H1 (cell line): Measurements from ENCODE around the gene LAMC1. TPM values are rescaled to one million over a fixed set of nuclear protein-coding genes. Genes with fewer than 3 reads are reported as not detected.

ENCODE experiments used
- CTCF ChIP-seq, 3 experiments: IDR thresholded peaks; 1 replicate in 2 of 3; 2 replicates in 1 of 3; pipeline versions ENCODE4 v1.5.1 to v1.6.1; 2011; ENCODE audit warnings: low read length in 3 of 3, mild to moderate bottlenecking in 3 of 3, inconsistent platforms in 2 of 3, low read depth in 1 of 3, moderate library complexity in 1 of 3; ENCODE audit not compliant: insufficient read depth in 1 of 3; ENCODE audit errors: control extremely low read depth in 1 of 3
- MAX ChIP-seq: IDR thresholded peaks from 2 replicates; pipeline ENCODE4 v1.6.1; 2012; ENCODE audit warnings: inconsistent platforms
- POU5F1 ChIP-seq: IDR thresholded peaks from 2 replicates; pipeline ENCODE4 v1.6.1; 2011; ENCODE audit warnings: low read depth, mild to moderate bottlenecking, low read length, moderate library complexity
- RAD21 ChIP-seq, 2 experiments: IDR thresholded peaks in 1 of 2; conservative IDR thresholded peaks in 1 of 2; 2 replicates each; pipeline ENCODE4 v1.6.1; 2011; ENCODE audit warnings: low read depth in 2 of 2, low read length in 2 of 2, improper control_type of control experiment in 1 of 2, inconsistent platforms in 1 of 2, mild to moderate bottlenecking in 1 of 2, moderate library complexity in 1 of 2
- YY1 ChIP-seq: IDR thresholded peaks from 2 replicates; pipeline ENCODE4 v1.6.1; 2011; ENCODE audit warnings: low read depth, mild to moderate bottlenecking, low read length
- polyA plus RNA-seq, 7 experiments: library from polyadenylated mRNA; depleted of rRNA in 3 of 7; stranded (reverse) in 5 of 7; unstranded in 2 of 7; fragments of >200 nt in 5 of 7; fragments of 200-250 nt in 2 of 7; gene quantifications; 1 replicate in 5 of 7; 2 replicates in 1 of 7; 4 replicates in 1 of 7; pipeline versions ENCODE4 v1.2.1 to v1.2.3, GENCODE V29; 2011 to 2013; ENCODE audit warnings: missing spikeins in 2 of 7, mixed read lengths in 2 of 7
- total RNA-seq: library from RNA; stranded (reverse); fragmentation: NEBNext Ultra II Directional; extraction: Animal tissue kit (Norgen Biotek cat#: 25700); gene quantifications from 2 replicates; pipeline ENCODE4 v1.2.1, GENCODE V29; 2021

LAMC1 gene
- total and polyA plus RNA-seq, 2 of the 8 experiments (the other 6 are each of a cell fraction or from before 2014, with no cell fraction given), result 47.6 to 90.3 TPM

GRCh38 chr1:183131166-183131565, 107.9 kb downstream of the LAMC1 start (continued):
- no peak for TF ChIP-seq YY1
- TF ChIP-seq RAD21 (IDR thresholded peaks at IDR 0.05 in 1 of 2, conservative IDR thresholded peaks at IDR 0.05 in 1 of 2; ENCODE audit: low read depth in 2 of 2, low read length in 2 of 2), result no peak
- TF ChIP-seq CTCF (IDR thresholded peaks at IDR 0.05; ENCODE audit: control extremely low read depth in 1 of 3, insufficient read depth in 1 of 3, low read depth in 1 of 3, low read length in 3 of 3), result no peak
- TF ChIP-seq MAX, result no peak
- no peak for TF ChIP-seq POU5F1
